HEK293 (cell line): Measurements from ENCODE around the gene STEAP4.

ENCODE experiments used
- CTCF ChIA-PET: fragments of 350-600 bp; formaldehyde crosslinking; extraction: SDS; loops from one replicate; lab custom pipeline; 2021; ENCODE audit warnings: antibody characterized with exemption; lab: Yijun Ruan, JAX
- POLR2A ChIA-PET: fragments of 300-600 bp; formaldehyde crosslinking; extraction: SDS; loops from one replicate; lab custom pipeline; 2020; ENCODE audit warnings: antibody characterized with exemption, inconsistent platforms; lab: Yijun Ruan, JAX
- H3K27ac ChIP-seq: fragments of 200-500 bp; sonication (Bioruptor generic); 2 replicates; pipeline ENCODE4 v1.5.1; 2014; ENCODE audit warnings: low read depth, low read length, control low read depth, inconsistent platforms; ENCODE audit errors: extremely low read depth
- H3K36me3 ChIP-seq, 2 experiments: fragments of 200-500 bp in 1 of 2; sonication (Bioruptor generic) in 1 of 2; 1 replicate in 1 of 2; 2 replicates in 1 of 2; pipeline ENCODE4 v1.5.1; 2014 to 2017; ENCODE audit warnings: inconsistent platforms in 2 of 2, low read length in 2 of 2; ENCODE audit not compliant: control insufficient read depth in 2 of 2, insufficient read depth in 1 of 2
- H3K4me1 ChIP-seq: fragments of 200-500 bp; sonication (Bioruptor generic); 2 replicates; pipeline ENCODE4 v1.5.1; 2014; ENCODE audit warnings: mild to moderate bottlenecking, low read length, inconsistent platforms; ENCODE audit not compliant: control insufficient read depth, insufficient read depth
- H3K4me3 ChIP-seq: 2 replicates; pipeline ENCODE4 v1.5.1; 2011; ENCODE audit warnings: low read depth, mild to moderate bottlenecking, control low read depth, low read length, moderate library complexity
- H3K9me3 ChIP-seq: fragments of 200-500 bp; sonication (Bioruptor generic); 2 replicates; pipeline ENCODE4 v1.5.1; 2014; ENCODE audit warnings: low read depth, low read length, inconsistent platforms; ENCODE audit not compliant: control insufficient read depth, insufficient read depth
- HOXD13 ChIP-seq: sonication (generic); formaldehyde crosslinking; IDR thresholded peaks from 2 replicates; pipeline ENCODE4 v1.8.0; 2022; ENCODE audit warnings: missing genetic modification reagents, borderline replicate concordance
- KLF7 ChIP-seq: fragments of 450-650 bp; formaldehyde crosslinking; IDR thresholded peaks from 2 replicates; pipeline ENCODE4 v1.5.1; 2016; ENCODE audit warnings: missing biosample characterization, missing genetic modification characterization, borderline replicate concordance
- MEIS1 ChIP-seq: sonication (generic); formaldehyde crosslinking; IDR thresholded peaks from 2 replicates; pipeline ENCODE4 v1.8.1; 2022; ENCODE audit warnings: missing genetic modification reagents, mild to moderate bottlenecking, borderline replicate concordance
- PRDM1 ChIP-seq: fragments of 450-650 bp; formaldehyde crosslinking; IDR thresholded peaks from 2 replicates; pipeline ENCODE4; 2016; ENCODE audit warnings: missing biosample characterization, missing genetic modification characterization
- REPIN1 ChIP-seq: fragments of 450-650 bp; formaldehyde crosslinking; IDR thresholded peaks from 2 replicates; pipeline ENCODE4 v1.5.1; 2017; ENCODE audit warnings: missing biosample characterization, missing genetic modification characterization, low read depth
- SCRT2 ChIP-seq: fragments of 450-650 bp; formaldehyde crosslinking; IDR thresholded peaks from 2 replicates; pipeline ENCODE4 v1.5.1; 2016; ENCODE audit warnings: missing biosample characterization, missing genetic modification characterization
- ZBTB8A ChIP-seq: fragments of 450-650 bp; formaldehyde crosslinking; IDR thresholded peaks from 2 replicates; pipeline ENCODE4 v1.5.1; 2016; ENCODE audit warnings: missing biosample characterization, missing genetic modification characterization
- ZFP3 ChIP-seq: fragments of 450-650 bp; formaldehyde crosslinking; IDR thresholded peaks from 2 replicates; pipeline ENCODE4 v1.5.1; 2016; ENCODE audit warnings: low read depth, missing biosample characterization, missing genetic modification characterization
- ZNF146 ChIP-seq: fragments of 450-650 bp; formaldehyde crosslinking; IDR thresholded peaks from 2 replicates; pipeline ENCODE4 v1.5.1; 2016; ENCODE audit warnings: missing biosample characterization, missing genetic modification characterization
- ZNF16 ChIP-seq: fragments of 450-650 bp; formaldehyde crosslinking; IDR thresholded peaks from 2 replicates; pipeline ENCODE4 v1.5.1; 2016; ENCODE audit warnings: low read depth, missing biosample characterization, missing genetic modification characterization
- ZNF26 ChIP-seq: fragments of 450-650 bp; formaldehyde crosslinking; IDR thresholded peaks from 2 replicates; pipeline ENCODE4 v1.5.1; 2016; ENCODE audit warnings: missing biosample characterization, missing genetic modification characterization
- ZNF350 ChIP-seq: fragments of 450-650 bp; formaldehyde crosslinking; IDR thresholded peaks from 2 replicates; pipeline ENCODE4 v1.5.0; 2017; ENCODE audit warnings: missing biosample characterization, mild to moderate bottlenecking, missing genetic modification characterization
- ZNF544 ChIP-seq: fragments of 450-650 bp; formaldehyde crosslinking; IDR thresholded peaks from 2 replicates; pipeline ENCODE4 v1.5.0; 2017; ENCODE audit warnings: missing biosample characterization, missing genetic modification characterization
- ZNF623 ChIP-seq: fragments of 450-650 bp; formaldehyde crosslinking; IDR thresholded peaks from 2 replicates; pipeline ENCODE4 v1.5.1; 2016; ENCODE audit warnings: missing biosample characterization, missing genetic modification characterization
- ZNF768 ChIP-seq: fragments of 450-650 bp; formaldehyde crosslinking; IDR thresholded peaks from 2 replicates; pipeline ENCODE4 v1.5.1; 2018; ENCODE audit warnings: missing biosample characterization, mild to moderate bottlenecking, missing genetic modification characterization
- TF ChIP-seq, protein P1 (sequence below): fragments of 450-650 bp; formaldehyde crosslinking; IDR thresholded peaks from 2 replicates; pipeline ENCODE4 v1.5.1; 2016; ENCODE audit warnings: missing biosample characterization, missing genetic modification characterization, low read depth
- TF ChIP-seq, protein P2 (sequence below): fragments of 450-650 bp; formaldehyde crosslinking; IDR thresholded peaks from 2 replicates; pipeline ENCODE4 v1.5.1; 2017; ENCODE audit warnings: missing biosample characterization, missing genetic modification characterization
- TF ChIP-seq, protein P3 (sequence below): fragments of 450-650 bp; formaldehyde crosslinking; IDR thresholded peaks from 2 replicates; pipeline ENCODE4 v1.5.1; 2016; ENCODE audit warnings: missing biosample characterization, missing genetic modification characterization

STEAP4 gene

DNA sequence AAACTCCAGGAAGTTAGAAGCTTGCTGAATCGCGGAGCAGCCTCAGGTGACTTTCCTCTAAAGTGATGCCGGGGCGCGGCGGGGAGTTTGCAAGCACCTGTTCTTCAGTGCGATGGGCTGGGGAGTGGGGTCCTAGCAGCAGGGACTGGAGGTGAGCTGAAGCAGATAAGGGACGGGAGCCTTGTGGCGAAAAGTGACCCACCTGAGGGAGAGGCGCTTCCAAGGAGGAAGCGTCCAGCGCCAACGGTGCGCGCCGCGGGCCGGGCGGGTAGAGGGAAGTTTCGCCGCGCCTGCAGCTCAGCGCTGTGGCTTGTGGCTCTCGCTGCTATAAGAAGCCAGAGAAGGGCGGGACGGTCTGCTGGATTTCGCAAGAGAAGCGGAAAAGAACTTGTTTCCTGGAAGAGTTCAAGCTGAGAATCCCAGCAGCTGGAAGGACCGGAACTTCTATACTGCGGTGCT lies at the start of gene STEAP4:
Gene STEAP4 (minus strand): TSS at position 305 of the 459 bp plus-strand sequence. CDS start 22,625 bp downstream, outside the sequence.
- H3K4me3 ChIP-seq = peak within 1 kb of the TSS; percentile 40
- POLR2A ChIA-PET = no interaction called here

DNA sequence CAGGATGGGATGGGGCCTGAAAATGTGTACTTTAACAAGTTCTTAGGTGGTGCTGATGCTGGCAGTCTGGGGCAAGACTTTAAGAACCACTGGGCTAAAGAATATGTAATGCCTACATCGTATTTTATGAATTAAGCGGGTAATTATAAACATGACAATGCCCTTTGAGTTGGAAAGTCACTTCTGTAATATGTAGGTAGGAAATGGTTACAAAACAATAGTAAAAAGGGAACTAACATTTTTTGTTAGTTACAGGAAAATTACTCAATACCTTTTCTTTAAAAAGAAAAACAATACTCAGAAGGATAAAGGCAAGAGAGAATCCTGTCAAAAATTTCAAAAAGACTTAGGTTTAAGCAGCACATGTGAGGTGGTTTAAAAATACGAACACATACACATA lies 48.3 kb upstream of the STEAP4 start:
- ChIA-PET CTCF (no interaction called here), POLR2A (no interaction called here)
- Histone ChIP-seq H3K4me3 (no peak overlapping the region), H3K27ac (no peak overlapping the region), H3K9me3 (no peaks in the 10 kb centered on the region), H3K4me1 (no peaks in the 10 kb centered on the region), H3K36me3 (no peaks in the 10 kb centered on the region)
- TF ChIP-seq, protein P1, sequence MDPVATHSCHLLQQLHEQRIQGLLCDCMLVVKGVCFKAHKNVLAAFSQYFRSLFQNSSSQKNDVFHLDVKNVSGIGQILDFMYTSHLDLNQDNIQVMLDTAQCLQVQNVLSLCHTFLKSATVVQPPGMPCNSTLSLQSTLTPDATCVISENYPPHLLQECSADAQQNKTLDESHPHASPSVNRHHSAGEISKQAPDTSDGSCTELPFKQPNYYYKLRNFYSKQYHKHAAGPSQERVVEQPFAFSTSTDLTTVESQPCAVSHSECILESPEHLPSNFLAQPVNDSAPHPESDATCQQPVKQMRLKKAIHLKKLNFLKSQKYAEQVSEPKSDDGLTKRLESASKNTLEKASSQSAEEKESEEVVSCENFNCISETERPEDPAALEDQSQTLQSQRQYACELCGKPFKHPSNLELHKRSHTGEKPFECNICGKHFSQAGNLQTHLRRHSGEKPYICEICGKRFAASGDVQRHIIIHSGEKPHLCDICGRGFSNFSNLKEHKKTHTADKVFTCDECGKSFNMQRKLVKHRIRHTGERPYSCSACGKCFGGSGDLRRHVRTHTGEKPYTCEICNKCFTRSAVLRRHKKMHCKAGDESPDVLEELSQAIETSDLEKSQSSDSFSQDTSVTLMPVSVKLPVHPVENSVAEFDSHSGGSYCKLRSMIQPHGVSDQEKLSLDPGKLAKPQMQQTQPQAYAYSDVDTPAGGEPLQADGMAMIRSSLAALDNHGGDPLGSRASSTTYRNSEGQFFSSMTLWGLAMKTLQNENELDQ (tag by site-specific recombination) = no peak
- TF ChIP-seq ZNF16 (tag by site-specific recombination) (no peak), ZNF623 (tag by site-specific recombination) (no peak), REPIN1 (tag by site-specific recombination) (no peak), HOXD13 (CRISPR knock-in tag) (no peak), MEIS1 (CRISPR knock-in tag) (no peak), ZNF350 (tag by site-specific recombination) (no peak)
- TF ChIP-seq, protein P2, sequence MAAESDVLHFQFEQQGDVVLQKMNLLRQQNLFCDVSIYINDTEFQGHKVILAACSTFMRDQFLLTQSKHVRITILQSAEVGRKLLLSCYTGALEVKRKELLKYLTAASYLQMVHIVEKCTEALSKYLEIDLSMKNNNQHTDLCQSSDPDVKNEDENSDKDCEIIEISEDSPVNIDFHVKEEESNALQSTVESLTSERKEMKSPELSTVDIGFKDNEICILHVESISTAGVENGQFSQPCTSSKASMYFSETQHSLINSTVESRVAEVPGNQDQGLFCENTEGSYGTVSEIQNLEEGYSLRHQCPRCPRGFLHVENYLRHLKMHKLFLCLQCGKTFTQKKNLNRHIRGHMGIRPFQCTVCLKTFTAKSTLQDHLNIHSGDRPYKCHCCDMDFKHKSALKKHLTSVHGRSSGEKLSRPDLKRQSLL (tag by site-specific recombination) = no peak

More for the DNA sequence above, at the start of gene STEAP4:
- CTCF ChIA-PET = interaction anchor here (1.2 kb wide), 1 partner anchor 39 kb away, joined by 3 read pairs; no protein-coding TSS in a partner anchor
- TF ChIP-seq PRDM1 (tag by site-specific recombination) (no peak), SCRT2 (tag by site-specific recombination) (peak; percentile 49; the same call in 1 of the 2 replicates)
- Histone ChIP-seq H3K9me3 (no peaks in the 10 kb centered on the region), H3K27ac (no peak within 1 kb of the TSS), H3K36me3 (no peaks in the 10 kb centered on the region), H3K4me1 (no peaks in the 10 kb centered on the region)

GRCh38 chr7:88350118-88350517 lies 43.4 kb upstream of the STEAP4 start:
- Histone ChIP-seq H3K4me1 (no peaks in the 10 kb centered on the region), H3K9me3 (no peaks in the 10 kb centered on the region), H3K4me3 (no peak overlapping the region), H3K36me3 (no peaks in the 10 kb centered on the region), H3K27ac (no peak overlapping the region)
- ChIA-PET CTCF (interaction anchor here (0.7 to 0.8 kb wide), 2 partner anchors 17 to 30 kb away, joined by 3 to 8 read pairs; no protein-coding TSS in a partner anchor), POLR2A (no interaction called here)
- TF ChIP-seq ZBTB8A (tag by site-specific recombination) (no peak), KLF7 (tag by site-specific recombination) (no peak), ZNF146 (tag by site-specific recombination) (no peak), ZFP3 (tag by site-specific recombination) (no peak)

DNA sequence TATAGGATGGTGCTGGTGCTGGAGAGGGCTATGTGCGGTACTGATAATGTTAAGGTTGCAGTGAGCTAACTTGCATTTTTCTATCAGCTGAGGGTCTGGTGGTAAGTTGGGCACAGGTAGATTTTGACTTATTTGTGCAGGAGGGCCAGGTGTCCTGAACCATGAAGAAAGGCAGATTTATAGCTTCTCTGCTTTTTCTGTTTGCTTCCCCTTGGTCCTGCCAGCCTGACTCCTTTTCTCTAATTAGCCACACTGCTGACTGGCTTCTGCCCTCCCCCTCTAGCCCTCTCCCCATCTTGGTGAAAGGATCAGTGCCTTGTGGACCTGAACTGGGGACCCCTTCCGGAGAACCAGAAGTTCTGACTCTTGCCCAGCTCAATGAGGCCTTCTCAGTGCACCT lies 40.8 kb upstream of the STEAP4 start:
- ChIA-PET CTCF (interaction anchor here (0.5 to 1.4 kb wide), 4 partner anchors 10 to 1423 kb away, joined by 3 to 9 read pairs (median 4); no protein-coding TSS in a partner anchor), POLR2A (no interaction called here)
- no peaks in the 10 kb centered on the region for H3K36me3 ChIP-seq
- TF ChIP-seq ZNF768 (tag by site-specific recombination) (no peak), ZNF26 (tag by site-specific recombination) (no peak), ZNF623 (tag by site-specific recombination) (no peak), ZNF544 (tag by site-specific recombination) (no peak), ZFP3 (tag by site-specific recombination) (no peak)
- TF ChIP-seq, protein P2 (tag by site-specific recombination) = no peak
- TF ChIP-seq, protein P3, sequence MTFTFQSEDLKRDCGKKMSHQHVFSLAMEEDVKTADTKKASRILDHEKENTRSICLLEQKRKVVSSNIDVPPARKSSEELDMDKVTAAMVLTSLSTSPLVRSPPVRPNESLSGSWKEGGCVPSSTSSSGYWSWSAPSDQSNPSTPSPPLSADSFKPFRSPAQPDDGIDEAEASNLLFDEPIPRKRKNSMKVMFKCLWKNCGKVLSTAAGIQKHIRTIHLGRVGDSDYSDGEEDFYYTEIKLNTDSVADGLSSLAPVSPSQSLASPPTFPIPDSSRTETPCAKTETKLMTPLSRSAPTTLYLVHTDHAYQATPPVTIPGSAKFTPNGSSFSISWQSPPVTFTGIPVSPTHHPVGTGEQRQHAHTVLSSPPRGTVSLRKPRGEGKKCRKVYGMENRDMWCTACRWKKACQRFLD (tag by site-specific recombination) = no peak

More for the DNA sequence above, 40.8 kb upstream of the STEAP4 start:
- no peak overlapping the region for H3K27ac ChIP-seq
- no peaks in the 10 kb centered on the region for H3K9me3 ChIP-seq
- H3K4me3 ChIP-seq = no peak overlapping the region
- H3K4me1 ChIP-seq = no peaks in the 10 kb centered on the region
